ENCODE measurements around the gene PDZD7.

Gene PDZD7

GRCh38 chr10:100998183-100998990 lies 32.5 kb downstream of the PDZD7 start (continued):
- TF ChIP-seq ZBTB1 (tag by site-specific recombination; IDR thresholded peaks at IDR 0.05) (no peak), ZSCAN16 (tag by site-specific recombination; IDR thresholded peaks at IDR 0.05) (peak; percentile 68; the same call in 1 of the 2 replicates), ZNF132 (tag by site-specific recombination; IDR thresholded peaks at IDR 0.05; ENCODE audit: borderline replicate concordance) (no peak), ZNF416 (tag by site-specific recombination; IDR thresholded peaks at IDR 0.05) (no peak), ZNF549 (tag by site-specific recombination; IDR thresholded peaks at IDR 0.05) (no peak), ZNF704 (tag by site-specific recombination; IDR thresholded peaks at IDR 0.05) (no peak), ZFP37 (tag by site-specific recombination; IDR thresholded peaks at IDR 0.05) (no peak), ZNF843 (tag by site-specific recombination; IDR thresholded peaks at IDR 0.05) (peak; percentile 10; the same call in 1 of the 2 replicates), AEBP2 (tag by site-specific recombination; IDR thresholded peaks at IDR 0.05; ENCODE audit: borderline replicate concordance) (no peak), ZNF121 (tag by site-specific recombination; IDR thresholded peaks at IDR 0.05) (no peak), RBAK (tag by site-specific recombination; IDR thresholded peaks at IDR 0.05) (no peak), OSR2 (tag by site-specific recombination; IDR thresholded peaks at IDR 0.05) (peak; percentile 87), ZNF791 (tag by site-specific recombination; IDR thresholded peaks at IDR 0.05) (no peak), ZNF544 (tag by site-specific recombination; IDR thresholded peaks at IDR 0.05) (no peak), ZNF37A (tag by site-specific recombination; IDR thresholded peaks at IDR 0.05) (no peak), SCRT1 (tag by site-specific recombination; IDR thresholded peaks at IDR 0.05; ENCODE audit: borderline replicate concordance) (no peak), ZNF747 (tag by site-specific recombination; IDR thresholded peaks at IDR 0.05) (no peak), ZBTB7A (tag by site-specific recombination; IDR thresholded peaks at IDR 0.05; ENCODE audit: low read depth) (no peak; the same call in 1 of the 2 replicates), HOXC10 (CRISPR knock-in tag; IDR thresholded peaks at IDR 0.05) (no peak), ZNF2 (tag by site-specific recombination; IDR thresholded peaks at IDR 0.05) (no peak; the same call in 1 of the 2 replicates), ZNF654 (tag by site-specific recombination; IDR thresholded peaks at IDR 0.05; ENCODE audit: low read depth) (no peak), ZNF138 (tag by site-specific recombination; IDR thresholded peaks at IDR 0.05; ENCODE audit: borderline replicate concordance) (no peak), ZNF449 (tag by site-specific recombination; IDR thresholded peaks at IDR 0.05) (no peak; the same call in 1 of the 2 replicates), ZNF48 (tag by site-specific recombination; IDR thresholded peaks at IDR 0.05) (no peak), GLIS1 (tag by site-specific recombination; IDR thresholded peaks at IDR 0.05) (peak; percentile 90), REST (tag by site-specific recombination; IDR thresholded peaks at IDR 0.05) (no peak), BCL11B (tag by site-specific recombination; IDR thresholded peaks at IDR 0.05; ENCODE audit: low read depth) (peak; percentile 12; the same call in 1 of the 2 replicates), ZNF184 (tag by site-specific recombination; IDR thresholded peaks at IDR 0.05) (no peak), ZIC2 (tag by site-specific recombination; IDR thresholded peaks at IDR 0.05) (peak; percentile 96)
